Brain microvascular endothelial cell (primary cell): ENCODE measurements around the gene NPLOC4.

ENCODE experiments used
- DNase-seq: peaks from one replicate; pipeline ENCODE4 v3.0.0-alpha.2; 2020
- H3K27ac ChIP-seq: fragments of 250-450 bp; sonication (Bioruptor Pico); 2 replicates; pipeline ENCODE4 v1.5.1; 2020; ENCODE audit warnings: mild to moderate bottlenecking, moderate library complexity
- H3K27me3 ChIP-seq: fragments of 250-450 bp; sonication (Bioruptor Pico); replicated peaks from 2 replicates; pipeline ENCODE4 v1.5.1; 2020; ENCODE audit warnings: mild to moderate bottlenecking
- H3K36me3 ChIP-seq: fragments of 250-450 bp; sonication (Bioruptor Pico); replicated peaks from 2 replicates; pipeline ENCODE4 v1.5.1; 2020; ENCODE audit warnings: mild to moderate bottlenecking
- H3K4me3 ChIP-seq: 2 replicates; pipeline ENCODE4 v1.5.1; 2011; ENCODE audit warnings: low read depth, mild to moderate bottlenecking, control low read depth, low read length, moderate library complexity
- in situ Hi-C: cut with HindIII; loops from 2 replicates; pipeline ENCODE4 v1.10.0; 2017; ENCODE audit warnings: low sequenced_read_pairs, low pct_ligation_motif_present
- TF ChIP-seq, protein P1 (sequence below): IDR thresholded peaks from 2 replicates; pipeline ENCODE4 v1.5.1; 2011; ENCODE audit warnings: low read depth, mild to moderate bottlenecking, moderate library complexity, low read length, control low read depth, inconsistent platforms; ENCODE audit errors: missing control alignments

NPLOC4 gene

DNA sequence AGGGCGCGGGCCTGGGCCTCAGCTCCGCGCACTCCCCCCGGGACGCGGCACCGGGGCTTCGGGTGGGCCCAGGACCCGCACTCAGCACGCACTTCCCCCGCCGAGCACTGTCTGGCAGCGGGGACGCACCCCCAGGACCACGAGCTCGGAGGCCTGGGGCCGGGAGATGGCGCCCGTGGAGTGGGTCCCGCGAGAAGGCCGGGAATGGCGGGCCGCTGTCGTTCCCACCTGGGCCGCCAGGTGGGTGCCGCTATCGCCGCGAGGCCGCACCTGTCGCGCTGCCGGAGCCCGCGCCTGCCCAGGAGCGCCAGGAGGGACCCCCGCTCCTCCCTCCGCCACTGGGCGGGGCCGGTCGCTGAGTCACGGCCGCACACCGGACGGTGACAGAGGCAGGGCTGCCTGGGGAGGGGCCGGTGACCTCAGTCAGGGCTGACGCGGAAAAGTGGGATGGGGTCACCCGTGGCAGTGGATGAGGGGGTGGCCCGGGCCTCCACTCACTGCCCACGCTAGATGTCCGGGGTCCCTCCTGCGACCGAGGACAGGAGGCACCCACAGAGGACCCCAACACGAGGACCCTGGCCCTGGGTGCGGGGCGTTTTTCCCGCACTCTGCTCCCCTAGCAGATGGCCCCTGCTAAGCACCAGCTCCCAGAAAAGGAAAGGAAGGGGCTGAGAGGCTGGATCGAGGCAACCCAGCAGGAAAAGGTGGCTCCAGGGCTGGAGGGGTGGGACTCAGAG lies 117.5 kb downstream of the NPLOC4 start:
- Histone ChIP-seq H3K36me3 (no peaks in the 10 kb centered on the region), H3K27ac (no peak overlapping the region), H3K27me3 (no peaks in the 10 kb centered on the region), H3K4me3 (peak overlapping the region; percentile 40)
- in situ Hi-C loops = loop anchor here (10.0 kb wide), 1 partner anchor 115 kb away; no protein-coding TSS in a partner anchor
- TF ChIP-seq, protein P1, sequence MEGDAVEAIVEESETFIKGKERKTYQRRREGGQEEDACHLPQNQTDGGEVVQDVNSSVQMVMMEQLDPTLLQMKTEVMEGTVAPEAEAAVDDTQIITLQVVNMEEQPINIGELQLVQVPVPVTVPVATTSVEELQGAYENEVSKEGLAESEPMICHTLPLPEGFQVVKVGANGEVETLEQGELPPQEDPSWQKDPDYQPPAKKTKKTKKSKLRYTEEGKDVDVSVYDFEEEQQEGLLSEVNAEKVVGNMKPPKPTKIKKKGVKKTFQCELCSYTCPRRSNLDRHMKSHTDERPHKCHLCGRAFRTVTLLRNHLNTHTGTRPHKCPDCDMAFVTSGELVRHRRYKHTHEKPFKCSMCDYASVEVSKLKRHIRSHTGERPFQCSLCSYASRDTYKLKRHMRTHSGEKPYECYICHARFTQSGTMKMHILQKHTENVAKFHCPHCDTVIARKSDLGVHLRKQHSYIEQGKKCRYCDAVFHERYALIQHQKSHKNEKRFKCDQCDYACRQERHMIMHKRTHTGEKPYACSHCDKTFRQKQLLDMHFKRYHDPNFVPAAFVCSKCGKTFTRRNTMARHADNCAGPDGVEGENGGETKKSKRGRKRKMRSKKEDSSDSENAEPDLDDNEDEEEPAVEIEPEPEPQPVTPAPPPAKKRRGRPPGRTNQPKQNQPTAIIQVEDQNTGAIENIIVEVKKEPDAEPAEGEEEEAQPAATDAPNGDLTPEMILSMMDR = peak; percentile 11
- no peak for DNase-seq

DNA sequence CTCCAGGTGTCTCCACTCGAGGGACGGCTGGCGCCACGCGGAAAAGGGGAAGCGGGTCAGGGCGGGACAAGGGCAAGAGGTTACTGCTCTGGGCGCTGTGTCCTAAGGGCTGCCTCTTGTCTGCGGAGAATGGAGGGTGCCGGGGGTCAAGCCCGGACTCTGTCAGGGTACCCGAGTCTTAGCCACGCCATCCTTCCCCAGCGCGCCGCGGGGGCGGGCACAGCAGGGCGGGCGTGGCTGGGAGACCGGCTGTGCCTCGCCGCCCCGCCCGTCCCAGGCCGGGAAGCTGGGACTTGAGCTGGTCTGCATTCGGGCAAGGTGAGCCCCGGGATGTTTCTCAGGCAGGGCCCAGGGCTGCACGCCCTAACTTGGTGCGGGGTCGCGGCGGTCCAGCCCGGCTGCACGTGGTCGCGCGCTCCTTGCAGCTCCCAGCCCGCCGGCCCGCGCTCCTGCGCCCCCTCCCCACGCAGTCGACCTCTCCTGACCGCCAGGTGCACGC lies 118.1 kb downstream of the NPLOC4 start:
- no peak overlapping the region for H3K27ac ChIP-seq
- H3K27me3 ChIP-seq = no peaks in the 10 kb centered on the region
- TF ChIP-seq, protein P1 = no peak
- H3K4me3 ChIP-seq = peak overlapping the region; percentile 40
- in situ Hi-C loops = loop anchor here (10.0 kb wide), 1 partner anchor 114 kb away; no protein-coding TSS in a partner anchor
- H3K36me3 ChIP-seq = no peaks in the 10 kb centered on the region
- no peak for DNase-seq

DNA sequence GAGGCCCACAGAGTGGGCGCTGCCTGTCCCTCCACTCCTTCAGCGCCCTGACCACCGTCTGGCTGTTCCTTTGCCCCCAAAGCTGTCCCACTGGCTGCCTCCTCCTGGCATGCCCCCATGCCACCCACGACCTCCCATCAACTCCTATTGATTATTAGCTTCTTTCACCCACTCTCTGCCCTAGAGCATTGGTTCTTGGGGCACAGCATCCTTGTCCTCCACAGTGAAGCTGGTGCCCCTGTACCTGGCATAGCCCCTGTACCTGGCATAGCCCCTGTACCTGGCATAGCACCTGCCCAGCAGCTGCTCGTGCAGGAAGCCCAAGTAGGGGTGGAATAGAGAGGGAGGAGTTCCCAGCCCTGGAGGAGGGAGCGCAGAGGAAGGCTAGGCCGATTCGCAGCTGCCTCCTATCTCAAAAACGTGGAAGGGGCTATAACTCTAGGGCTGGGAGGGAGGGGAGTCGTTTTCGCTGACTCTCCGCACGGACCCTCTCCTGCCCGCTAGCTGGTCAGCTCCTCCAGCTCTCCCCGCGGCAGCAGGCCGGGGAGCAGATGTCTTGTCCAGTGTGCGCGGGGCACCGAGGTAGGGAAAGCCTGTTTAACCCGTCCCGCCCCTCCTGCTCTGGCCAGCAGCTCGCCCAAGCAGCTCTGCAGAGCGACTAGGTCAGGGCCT lies 118.7 kb downstream of the NPLOC4 start:
- Histone ChIP-seq H3K27ac (no peak overlapping the region), H3K36me3 (no peaks in the 10 kb centered on the region), H3K4me3 (peak overlapping the region; percentile 40), H3K27me3 (no peaks in the 10 kb centered on the region)
- TF ChIP-seq, protein P1 = no peak
- no peak for DNase-seq
- in situ Hi-C loops = loop anchor here (10.0 kb wide), 1 partner anchor 113 kb away; no protein-coding TSS in a partner anchor

DNA sequence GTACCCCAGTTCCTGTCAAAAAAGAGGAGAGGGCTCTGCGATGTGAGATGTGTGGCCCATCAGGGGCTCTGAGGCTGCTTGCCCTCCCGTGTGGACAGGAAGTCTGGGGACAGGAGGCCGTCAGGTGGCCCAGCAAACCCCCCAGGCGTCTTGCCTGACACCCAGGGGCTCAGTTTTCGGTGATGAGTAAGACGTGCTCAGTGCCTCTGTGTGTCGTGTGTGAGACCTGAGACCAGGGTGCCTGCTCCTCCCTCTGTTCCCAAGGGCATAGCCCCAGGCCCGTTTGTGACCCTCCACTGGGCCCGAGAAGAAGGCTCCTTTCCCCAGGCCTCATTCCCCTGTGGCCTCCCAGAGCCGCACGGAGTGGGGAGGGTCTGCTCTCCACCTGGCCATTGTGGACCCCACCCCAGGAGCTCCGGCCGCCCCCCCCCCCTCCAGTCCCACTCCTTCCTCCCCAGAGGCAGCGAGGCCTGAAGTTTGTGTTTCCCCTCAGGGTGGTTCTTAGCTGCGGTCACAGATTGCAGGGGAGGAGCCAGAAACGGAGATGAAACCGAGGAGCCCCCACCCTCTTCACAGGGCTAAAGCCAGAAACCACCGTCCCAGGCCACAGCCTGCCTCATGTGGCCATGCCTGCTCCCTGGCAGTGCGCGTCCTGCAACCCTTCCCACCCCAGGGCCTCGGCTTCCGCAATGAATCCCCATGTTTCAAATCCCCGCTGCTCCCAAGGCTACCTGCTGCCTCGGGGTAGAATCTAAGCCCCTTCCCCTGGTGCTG lies 119.4 kb downstream of the NPLOC4 start:
- no peak overlapping the region for H3K27ac ChIP-seq
- no peaks in the 10 kb centered on the region for H3K27me3 ChIP-seq
- TF ChIP-seq, protein P1 = no peak
- H3K36me3 ChIP-seq = no peaks in the 10 kb centered on the region
- peak overlapping the region; percentile 20 for H3K4me3 ChIP-seq
- no peak for DNase-seq
- in situ Hi-C loops = loop anchor here (10.0 kb wide), 1 partner anchor 113 kb away; no protein-coding TSS in a partner anchor

DNA sequence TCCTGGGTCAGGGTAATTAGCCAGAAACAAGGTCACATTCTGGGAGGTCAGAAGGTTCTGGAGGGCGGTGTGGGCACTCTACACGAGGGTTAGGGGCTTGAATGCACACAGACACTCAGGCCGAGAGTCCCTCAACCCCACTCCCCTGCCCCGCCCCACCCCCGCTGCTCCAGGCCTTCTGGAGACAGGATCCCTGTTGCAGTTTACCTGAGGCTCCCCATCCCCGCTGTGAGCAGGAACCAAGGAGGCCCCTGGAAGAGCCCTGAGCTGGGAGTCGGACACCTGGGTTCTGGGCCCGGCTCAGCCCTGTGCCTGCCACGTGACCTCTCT lies 119.9 kb downstream of the NPLOC4 start:
- in situ Hi-C loops = loop anchor here (10.0 kb wide), 1 partner anchor 112 kb away; no protein-coding TSS in a partner anchor

More for the DNA sequence above, 119.9 kb downstream of the NPLOC4 start:
- TF ChIP-seq, protein P1 = no peak
- Histone ChIP-seq H3K27me3 (no peaks in the 10 kb centered on the region), H3K36me3 (peaks cover 3% of the 10 kb centered on the region), H3K27ac (no peak overlapping the region), H3K4me3 (peak overlapping the region; percentile 82)
- no peak for DNase-seq
